Left hindlimb (tissue), 1 donor: ENCODE measurements around the gene ULK3.

ENCODE experiments used
- DNase-seq: peaks from one replicate; pipeline ENCODE4 v3.0.0-alpha.2; 2018

The ULK3 gene

GRCh38 chr15:74798388-74799254, 44.3 kb downstream of the ULK3 start:
- DNase-seq: no peak

- DNase-seq: no peak
These were observed 46.9 kb downstream of the ULK3 start for GRCh38 chr15:74795966-74796625.

GRCh38 chr15:74794970-74795349, 48.0 kb downstream of the ULK3 start:
- DNase-seq: no peak

GRCh38 chr15:74794248-74794969, 48.5 kb downstream of the ULK3 start:
- no peak for DNase-seq

- no peak for DNase-seq
These were observed 49.6 kb downstream of the ULK3 start for GRCh38 chr15:74793135-74794028.

GRCh38 chr15:74792227-74793016, 50.5 kb downstream of the ULK3 start:
- DNase-seq: no peak

GRCh38 chr15:74791667-74792066, 51.3 kb downstream of the ULK3 start:
- no peak for DNase-seq

- DNase-seq: no peak
These were observed 51.9 kb downstream of the ULK3 start for GRCh38 chr15:74791007-74791406.

- peak; percentile 84 for DNase-seq
These were observed 52.7 kb downstream of the ULK3 start for GRCh38 chr15:74790080-74790916.

GRCh38 chr15:74789741-74790079, 53.2 kb downstream of the ULK3 start:
- DNase-seq: no peak

GRCh38 chr15:74789171-74789631, 53.8 kb downstream of the ULK3 start:
- DNase-seq: no peak

- DNase-seq: no peak
These were observed 54.2 kb downstream of the ULK3 start for GRCh38 chr15:74788683-74789151.

- no peak for DNase-seq
These were observed 54.8 kb downstream of the ULK3 start for GRCh38 chr15:74788042-74788682.

GRCh38 chr15:74787251-74788041, 55.5 kb downstream of the ULK3 start:
- DNase-seq: peak; percentile 75

- DNase-seq: no peak
These were observed 56.3 kb downstream of the ULK3 start for GRCh38 chr15:74786551-74787165.
